Measurements from ENCODE around the gene ADCY4.

GRCh38 chr14:24337824-24338175 is 2.9 kb upstream of the ADCY4 start:
- TF ChIP-seq CTCF (IDR thresholded peaks at IDR 0.05; ENCODE audit: insufficient read depth, low read length) (no peak), REST (IDR thresholded peaks at IDR 0.05; ENCODE audit: insufficient replicate concordance, low read depth) (no peak)

Data from HL-60 (cell line).